B cell (primary cell): Measurements from ENCODE around the gene ZC2HC1B. TPM values are rescaled to one million over a fixed set of nuclear protein-coding genes. Genes with fewer than 3 reads are reported as not detected.

ENCODE experiments used
- ATAC-seq: fragments of 200-7000 bp; cut with Tn5 transposase; one replicate; pipeline ENCODE4 v1.10.0; 2021; ENCODE audit warnings: low read depth, mild to moderate bottlenecking, moderate number of reproducible peaks, moderate library complexity
- CTCF ChIA-PET: fragments of 350-600 bp; sonication (Branson Sonifier 250); formaldehyde crosslinking; loops from one replicate; lab custom pipeline; 2021; ENCODE audit warnings: antibody characterized with exemption, inconsistent platforms; lab: Charles Lee
- POLR2A ChIA-PET: fragments of 350-600 bp; sonication (Branson Sonifier 250); formaldehyde crosslinking; loops from one replicate; lab custom pipeline; 2021; ENCODE audit warnings: antibody characterized with exemption; lab: Charles Lee
- DNase-seq: peaks from one replicate; pipeline ENCODE4 v3.0.0; 2013
- H2AFZ ChIP-seq: 2 replicates; pipeline ENCODE4 v1.6.1; 2012; ENCODE audit warnings: mild to moderate bottlenecking, low read depth, low read length; ENCODE audit not compliant: insufficient read depth, poor library complexity, severe bottlenecking
- H3K27ac ChIP-seq, 2 donors: 1 replicate in 1 of 2; 2 replicates in 1 of 2; pipeline ENCODE4 v1.5.1; 2012 to 2013; ENCODE audit warnings: low read length in 2 of 2, mild to moderate bottlenecking in 2 of 2, moderate library complexity in 1 of 2
- H3K27me3 ChIP-seq, 4 experiments: fragments of 200-600 bp in 1 of 4; sonication (generic) in 1 of 4; replicated peaks in 1 of 4; 1 replicate in 2 of 4; 2 replicates in 2 of 4; pipeline versions ENCODE4 v1.6.1 to v1.7.0; 2013 to 2016; ENCODE audit warnings: low read length in 3 of 4, mild to moderate bottlenecking in 2 of 4, mixed read lengths in 1 of 4, moderate library complexity in 1 of 4; ENCODE audit not compliant: insufficient read depth in 4 of 4, control insufficient read depth in 3 of 4; ENCODE audit errors: control extremely low read depth in 1 of 4
- H3K36me3 ChIP-seq, 2 experiments: replicated peaks in 1 of 2; 1 replicate in 1 of 2; 2 replicates in 1 of 2; pipeline versions ENCODE4 v1.6.1 to v1.7.1; 2013; ENCODE audit warnings: low read length in 1 of 2; ENCODE audit not compliant: insufficient read depth in 2 of 2, control insufficient read depth in 1 of 2; ENCODE audit errors: control extremely low read depth in 1 of 2, extremely low read depth in 1 of 2
- H3K4me1 ChIP-seq, 2 donors: fragments of 200-600 bp in 1 of 2; sonication (generic) in 1 of 2; 1 replicate in 1 of 2; 2 replicates in 1 of 2; pipeline versions ENCODE4 v1.5.1 to v1.6.1; 2013 to 2017; ENCODE audit warnings: low read length in 2 of 2; ENCODE audit not compliant: control insufficient read depth in 2 of 2, insufficient read depth in 2 of 2
- H3K4me2 ChIP-seq: replicated peaks from 2 replicates; pipeline ENCODE3; 2012; ENCODE audit warnings: mild to moderate bottlenecking, low read depth, low read length; ENCODE audit not compliant: poor library complexity, severe bottlenecking
- H3K4me3 ChIP-seq, 5 experiments: fragments of 200-600 bp in 1 of 5; sonication (generic) in 1 of 5; 1 replicate in 3 of 5; 2 replicates in 2 of 5; pipeline versions ENCODE4 v1.5.1 to v1.7.0; 2011 to 2016; ENCODE audit warnings: low read length in 4 of 5, mild to moderate bottlenecking in 4 of 5, low read depth in 2 of 5, control low read depth in 1 of 5, moderate library complexity in 1 of 5; ENCODE audit not compliant: insufficient read depth in 1 of 5; ENCODE audit errors: control extremely low read depth in 1 of 5, extremely low read depth in 1 of 5
- H3K79me2 ChIP-seq: fragments of 200-600 bp; sonication (generic); one replicate; pipeline ENCODE4 v1.6.0; 2016; ENCODE audit warnings: low read length; ENCODE audit not compliant: control insufficient read depth, insufficient read depth
- H3K9ac ChIP-seq: fragments of 200-600 bp; sonication (generic); 2 replicates; pipeline ENCODE4 v1.6.1; 2017; ENCODE audit warnings: mild to moderate bottlenecking, low read length, moderate library complexity
- H3K9me3 ChIP-seq, 3 donors: one replicate each; pipeline versions ENCODE4 v1.6.1 to v1.7.1; 2013; ENCODE audit warnings: low read length in 2 of 3; ENCODE audit not compliant: control insufficient read depth in 2 of 3, insufficient read depth in 1 of 3; ENCODE audit errors: control extremely low read depth in 1 of 3
- H4K20me1 ChIP-seq: 2 replicates; pipeline ENCODE4 v1.6.0; 2012; ENCODE audit warnings: mild to moderate bottlenecking, low read length; ENCODE audit not compliant: insufficient read depth, control insufficient read depth, poor library complexity, severe bottlenecking
- H3K27ac Mint-ChIP-seq: one replicate; pipeline ENCODE4 v1.8.0; 2021; ENCODE audit warnings: mixed read lengths
- H3K27me3 Mint-ChIP-seq: one replicate; pipeline ENCODE4 v1.8.0; 2021; ENCODE audit warnings: mixed read lengths
- H3K4me1 Mint-ChIP-seq: one replicate; pipeline ENCODE4 v1.8.0; 2021; ENCODE audit warnings: mixed read lengths
- H3K4me3 Mint-ChIP-seq: one replicate; pipeline ENCODE4 v1.8.0; 2021; ENCODE audit warnings: mixed read lengths
- H3K9me3 Mint-ChIP-seq: one replicate; pipeline ENCODE4 v1.8.0; 2022; ENCODE audit warnings: mixed read lengths; ENCODE audit not compliant: insufficient read depth
- EZH2 ChIP-seq: IDR thresholded peaks from 2 replicates; pipeline ENCODE4 v1.6.1; 2012; ENCODE audit warnings: borderline replicate concordance, low read depth, mild to moderate bottlenecking, moderate library complexity, low read length; ENCODE audit not compliant: insufficient read depth, poor library complexity, severe bottlenecking
- WGBS: methylation state at CpG from one replicate; pipeline ENCODE4 v1.1.5; 2013; ENCODE audit warnings: missing lambda C conversion rate; ENCODE audit not compliant: insufficient coverage; 5-methylcytosine and 5-hydroxymethylcytosine counted together
- intact Hi-C: fragments of 100-400 bp; cut with micrococcal nuclease; formaldehyde crosslinking; loops from one replicate; pipeline ENCODE4 v1.10.0; 2022
- polyA plus RNA-seq: library from polyadenylated mRNA; depleted of rRNA; stranded (reverse); fragments of >200 nt; gene quantifications from 2 replicates; pipeline ENCODE4 v1.2.3, GENCODE V29; 2012
- total RNA-seq, 2 donors: library from RNA; stranded (reverse); fragments of 120-200 nt in 1 of 2; gene quantifications; 1 replicate in 1 of 2; 2 replicates in 1 of 2; pipeline versions ENCODE4 v1.2.3 to v1.2.4, GENCODE V29; 2013 to 2022
- TF ChIP-seq, protein P1 (sequence below): fragments of 200-600 bp; IDR thresholded peaks from one replicate; pipeline ENCODE4 v1.8.0; 2022; ENCODE audit warnings: antibody characterized with exemption, mild to moderate bottlenecking

ZC2HC1B gene
- total and polyA plus RNA-seq, 2 donors (not counting 1 experiment from before 2014, with no cell fraction given) = 0.51 to 0.84 TPM

DNA sequence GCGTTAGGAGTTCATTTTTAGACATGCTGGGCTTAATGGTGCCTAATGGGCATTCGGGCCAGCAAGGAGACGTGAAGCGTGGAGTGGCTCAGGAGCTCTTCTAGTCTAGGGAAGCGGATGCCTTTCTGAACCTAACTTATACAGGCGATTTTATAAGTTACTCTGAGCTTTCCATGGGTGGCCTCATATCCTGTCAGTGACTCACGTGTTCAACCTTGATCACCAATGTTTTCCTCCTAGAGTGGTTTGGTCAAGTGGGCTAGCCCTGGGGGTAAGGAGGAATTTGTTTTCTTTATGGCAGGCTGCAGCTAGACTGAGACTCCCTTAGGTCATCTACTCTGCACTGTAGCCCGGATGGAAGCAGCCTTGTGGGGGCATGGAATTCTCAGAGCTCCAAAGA lies 91.7 kb downstream of the ZC2HC1B start:
- Histone ChIP-seq H3K4me3 (no peak overlapping the region), H3K79me2 (no peaks in the 10 kb centered on the region), H3K36me3 (peaks cover 0 to 4% of the 10 kb centered on the region in 2 experiments), H2AFZ (no peak overlapping the region), H4K20me1 (no peaks in the 10 kb centered on the region), H3K27ac (no peak overlapping the region), H3K9ac (no peak overlapping the region), H3K27me3 (no peaks in the 10 kb centered on the region), H3K9me3 (no peaks in the 10 kb centered on the region), H3K4me2 (no peak overlapping the region), H3K4me1 (no peaks in the 10 kb centered on the region)
- ChIA-PET POLR2A (no interaction called here), CTCF (interaction anchor here (1.4 to 2.0 kb wide), 2 partner anchors 12 to 16 kb away, joined by 4 to 6 read pairs; no protein-coding TSS in a partner anchor)
- H3K9me3 Mint-ChIP-seq = no peaks in the 10 kb centered on the region
- ATAC-seq = no peak
- TF ChIP-seq, protein P1, sequence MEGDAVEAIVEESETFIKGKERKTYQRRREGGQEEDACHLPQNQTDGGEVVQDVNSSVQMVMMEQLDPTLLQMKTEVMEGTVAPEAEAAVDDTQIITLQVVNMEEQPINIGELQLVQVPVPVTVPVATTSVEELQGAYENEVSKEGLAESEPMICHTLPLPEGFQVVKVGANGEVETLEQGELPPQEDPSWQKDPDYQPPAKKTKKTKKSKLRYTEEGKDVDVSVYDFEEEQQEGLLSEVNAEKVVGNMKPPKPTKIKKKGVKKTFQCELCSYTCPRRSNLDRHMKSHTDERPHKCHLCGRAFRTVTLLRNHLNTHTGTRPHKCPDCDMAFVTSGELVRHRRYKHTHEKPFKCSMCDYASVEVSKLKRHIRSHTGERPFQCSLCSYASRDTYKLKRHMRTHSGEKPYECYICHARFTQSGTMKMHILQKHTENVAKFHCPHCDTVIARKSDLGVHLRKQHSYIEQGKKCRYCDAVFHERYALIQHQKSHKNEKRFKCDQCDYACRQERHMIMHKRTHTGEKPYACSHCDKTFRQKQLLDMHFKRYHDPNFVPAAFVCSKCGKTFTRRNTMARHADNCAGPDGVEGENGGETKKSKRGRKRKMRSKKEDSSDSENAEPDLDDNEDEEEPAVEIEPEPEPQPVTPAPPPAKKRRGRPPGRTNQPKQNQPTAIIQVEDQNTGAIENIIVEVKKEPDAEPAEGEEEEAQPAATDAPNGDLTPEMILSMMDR = no peak
- no peak for TF ChIP-seq EZH2
- intact Hi-C loops = no loop called here
- 98% methylated on average over 6 of the region's 8 CpGs for WGBS
- DNase-seq = no peak
- H3K27ac Mint-ChIP-seq = no peak overlapping the region
- H3K4me3 Mint-ChIP-seq = no peak overlapping the region
- no peaks in the 10 kb centered on the region for H3K4me1 Mint-ChIP-seq
- H3K27me3 Mint-ChIP-seq = no peaks in the 10 kb centered on the region

DNA sequence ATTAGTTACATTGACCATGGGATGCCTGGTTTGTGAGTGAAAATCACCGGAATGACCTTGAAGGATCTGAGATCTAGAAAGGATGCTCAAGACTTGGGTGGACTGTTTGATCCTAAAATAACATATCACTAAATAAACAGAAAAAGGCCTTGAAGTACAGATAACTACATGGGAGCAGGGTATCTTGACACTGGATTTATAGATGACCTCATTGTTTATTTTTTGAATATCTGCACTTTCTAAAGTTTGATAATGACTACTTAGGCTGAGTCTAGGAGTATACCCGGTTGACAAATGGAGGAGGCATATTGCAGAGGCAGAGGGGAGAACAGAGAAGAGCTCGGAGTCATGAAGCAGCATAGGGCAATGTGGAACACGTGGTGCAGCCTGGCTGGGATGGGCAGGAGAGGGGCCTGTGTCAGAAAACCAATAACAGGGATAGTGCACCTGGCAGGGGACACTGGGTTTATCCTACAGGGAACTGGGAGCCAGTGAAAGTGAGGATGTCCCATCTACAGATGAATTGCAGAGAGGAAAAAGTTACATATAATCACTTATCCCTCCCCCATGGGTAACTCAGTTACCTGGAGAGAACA lies 93.5 kb downstream of the ZC2HC1B start:
- Histone ChIP-seq H3K27ac (no peak overlapping the region), H2AFZ (no peak overlapping the region), H3K79me2 (no peaks in the 10 kb centered on the region), H3K27me3 (no peaks in the 10 kb centered on the region), H3K4me1 (no peaks in the 10 kb centered on the region), H3K9ac (no peak overlapping the region), H3K9me3 (no peaks in the 10 kb centered on the region), H3K36me3 (peaks cover 0 to 4% of the 10 kb centered on the region in 2 experiments), H3K4me3 (no peak overlapping the region), H3K4me2 (no peak overlapping the region), H4K20me1 (no peaks in the 10 kb centered on the region)
- POLR2A ChIA-PET = no interaction called here
- CTCF ChIA-PET = interaction anchor here (1.2 kb wide), 1 partner anchor 18 kb away, joined by 4 read pairs; no protein-coding TSS in a partner anchor
- Mint-ChIP-seq H3K27ac (no peak overlapping the region), H3K9me3 (no peaks in the 10 kb centered on the region), H3K27me3 (no peaks in the 10 kb centered on the region), H3K4me3 (no peak overlapping the region), H3K4me1 (no peaks in the 10 kb centered on the region)
- DNase-seq = no peak
- ATAC-seq = no peak
- 82% methylated on average over 3 of the region's 4 CpGs for WGBS
- intact Hi-C loops = no loop called here
- no peak for TF ChIP-seq EZH2
- TF ChIP-seq, protein P1 = no peak
